ENCODE measurements around the gene SPEF1. TPM values are rescaled to one million over a fixed set of nuclear protein-coding genes. Genes with fewer than 3 reads are reported as not detected.

SPEF1 gene
- total and polyA plus RNA-seq, 10 donors = 0.06 to 0.11 TPM; not detected in 8

DNA sequence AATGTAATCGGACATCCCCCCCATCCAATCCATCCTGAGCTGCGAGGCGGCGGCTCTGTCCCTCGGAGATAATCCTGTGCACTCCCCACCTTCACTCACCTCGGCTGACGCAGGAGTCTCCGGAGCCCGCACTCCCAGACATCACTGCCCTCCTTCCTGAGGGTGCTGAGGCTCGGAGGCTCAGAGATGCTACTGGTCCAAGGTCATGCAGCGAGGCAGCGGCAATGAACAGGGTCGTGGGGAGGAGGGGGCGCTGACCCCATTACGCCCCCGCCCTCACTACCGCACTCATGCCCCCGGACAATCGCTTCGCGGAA is 14.2 kb downstream of the SPEF1 start:
- peaks cover 0 to 3% (median 0%) of the 10 kb centered on the region in 6 donors for H3K36me3 ChIP-seq
- H3K4me3 ChIP-seq = peak overlapping the region; percentile 63 to 98 (median 82)
- TF ChIP-seq POLR2A (IDR thresholded peaks at IDR 0.05) = no peak
- no peak for TF ChIP-seq POLR2AphosphoS5 (IDR thresholded peaks at IDR 0.05)
- TF ChIP-seq CTCF (IDR thresholded peaks at IDR 0.05 in 8 of 11, conservative IDR thresholded peaks at IDR 0.05 in 3 of 11) = no peak
- WGBS, 5 donors = 1 to 3% (median 2%) methylated on average over 20 to 21 of the region's 21 CpGs
- peaks cover 12 to 78% (median 45%) of the 10 kb centered on the region in 6 donors for H3K4me1 ChIP-seq
- intact Hi-C loops (cut with DNase I; ENCODE audit: low total_unique reads) = no loop called here
- peak overlapping the region in 5 of 8 donors; percentile 89 to 97 (median 92) for H3K27ac ChIP-seq
- no peaks in the 10 kb centered on the region for H3K9me3 ChIP-seq
- no peaks in the 10 kb centered on the region for H3K27me3 ChIP-seq (replicated peaks in 1 of 7)
- DNase-seq = no peak

- Histone ChIP-seq H3K4me3 (peak overlapping the region; percentile 63 to 98 (median 82)), H3K9me3 (no peaks in the 10 kb centered on the region), H3K4me1 (peaks cover 12 to 81% (median 45%) of the 10 kb centered on the region in 6 donors), H3K36me3 (peaks cover 0 to 8% (median 0%) of the 10 kb centered on the region in 6 donors), H3K27ac (peak overlapping the region in 4 of 8 donors; percentile 89 to 97 (median 94)), H3K27me3 (replicated peaks in 1 of 7) (no peaks in the 10 kb centered on the region)
- intact Hi-C loops (cut with DNase I; ENCODE audit: low total_unique reads) = no loop called here
- peak; percentile 77 for DNase-seq
- WGBS, 5 donors = 24 to 43% (median 28%) methylated on average over 9 of the region's 9 CpGs
- no peak for TF ChIP-seq POLR2AphosphoS5 (IDR thresholded peaks at IDR 0.05)
- no peak for TF ChIP-seq POLR2A (IDR thresholded peaks at IDR 0.05)
- no peak for TF ChIP-seq CTCF (IDR thresholded peaks at IDR 0.05 in 8 of 11, conservative IDR thresholded peaks at IDR 0.05 in 3 of 11)
These were observed 14.7 kb downstream of the SPEF1 start for GRCh38 chr20:3766422-3767109.

GRCh38 chr20:3765171-3765882 is 15.9 kb downstream of the SPEF1 start:
- H3K27ac ChIP-seq = peak overlapping the region in 4 of 8 donors; percentile 89 to 97 (median 94)
- peaks cover 0 to 20% (median 0%) of the 10 kb centered on the region in 6 donors for H3K36me3 ChIP-seq
- no peaks in the 10 kb centered on the region for H3K27me3 ChIP-seq (replicated peaks in 1 of 7)
- intact Hi-C loops (cut with DNase I; ENCODE audit: low total_unique reads) = no loop called here
- 35 to 77% (median 69%) methylated on average over 2 to 3 of the region's 3 CpGs for WGBS, 5 donors
- H3K9me3 ChIP-seq = no peaks in the 10 kb centered on the region
- H3K4me3 ChIP-seq = peak overlapping the region in 1 of 8 donors; percentile 98
- peaks cover 12 to 93% (median 49%) of the 10 kb centered on the region in 6 donors for H3K4me1 ChIP-seq
- TF ChIP-seq POLR2AphosphoS5 (IDR thresholded peaks at IDR 0.05) (no peak), CTCF (IDR thresholded peaks at IDR 0.05 in 8 of 11, conservative IDR thresholded peaks at IDR 0.05 in 3 of 11) (no peak), POLR2A (IDR thresholded peaks at IDR 0.05) (no peak)
- DNase-seq = no peak

DNA sequence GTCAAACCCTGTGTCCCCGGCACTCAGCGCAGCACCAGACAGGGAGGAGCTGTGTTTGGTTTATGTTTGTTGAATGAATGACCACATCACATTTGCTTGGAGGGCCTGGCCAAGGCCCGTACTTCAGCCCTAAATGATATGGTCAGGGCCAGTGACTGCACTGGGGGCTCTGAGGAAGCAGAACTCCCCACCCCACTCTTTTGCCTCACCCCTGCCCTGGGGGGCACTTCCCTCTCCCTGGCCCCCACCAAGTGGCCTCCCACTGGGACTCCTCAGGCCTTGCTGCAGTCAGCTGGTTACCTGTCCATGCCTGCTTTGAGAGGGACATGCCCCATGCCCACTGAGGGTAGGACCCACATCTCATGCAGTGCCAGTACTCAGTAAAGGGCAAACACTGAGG is 16.6 kb downstream of the SPEF1 start:
- DNase-seq = no peak
- peak overlapping the region in 4 of 8 donors; percentile 20 to 97 (median 92) for H3K27ac ChIP-seq
- TF ChIP-seq CTCF (IDR thresholded peaks at IDR 0.05 in 8 of 11, conservative IDR thresholded peaks at IDR 0.05 in 3 of 11) = no peak
- TF ChIP-seq POLR2AphosphoS5 (IDR thresholded peaks at IDR 0.05) = no peak
- TF ChIP-seq POLR2A (IDR thresholded peaks at IDR 0.05) = no peak
- H3K9me3 ChIP-seq = no peaks in the 10 kb centered on the region
- H3K4me3 ChIP-seq = no peak overlapping the region
- peaks cover 0 to 27% (median 0%) of the 10 kb centered on the region in 6 donors for H3K36me3 ChIP-seq
- no peaks in the 10 kb centered on the region for H3K27me3 ChIP-seq (replicated peaks in 1 of 7)
- intact Hi-C loops (cut with DNase I; ENCODE audit: low total_unique reads) = no loop called here
- 71 to 91% (median 88%) methylated on average over 3 of the region's 3 CpGs for WGBS, 5 donors
- peaks cover 12 to 94% (median 52%) of the 10 kb centered on the region in 6 donors for H3K4me1 ChIP-seq
